ENCODE results near the gene SMIM33.
"Not testable (repeated sequence)": the region's sequence is repeated elsewhere in the genome, so short reads cannot be mapped to it uniquely, and the experiment has no call there.

Gene SMIM33

DNA sequence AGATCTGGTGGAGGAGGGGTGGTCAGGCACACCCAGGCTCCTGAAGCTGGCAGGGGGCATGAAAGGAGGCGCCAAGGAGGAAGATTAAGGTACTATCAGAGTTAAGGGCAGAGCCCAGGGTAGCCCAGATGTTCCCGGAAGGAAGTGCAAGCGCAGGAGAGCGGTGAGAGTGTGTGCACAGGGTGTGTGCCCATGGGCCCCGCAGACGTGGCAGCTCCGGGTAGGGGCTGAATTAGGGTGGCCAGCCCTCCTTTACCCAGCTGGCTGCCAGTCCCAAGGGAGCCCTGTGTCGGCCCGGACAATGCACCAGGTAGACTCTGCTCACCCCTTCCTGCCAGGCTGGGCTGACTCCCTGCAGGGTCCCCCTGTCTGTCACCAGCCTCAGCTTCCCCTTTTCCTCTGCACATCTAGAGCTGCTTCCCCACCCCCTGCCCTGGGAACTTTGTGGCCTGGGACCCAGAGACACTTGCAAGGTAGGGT lies at the start of gene SMIM33:
SMIM33 (plus strand) TSS at position 184 of the 480 bp plus-strand sequence; CDS start at position 302, 118 bp downstream.
- Mint-ChIP-seq H3K27ac (peak within 1 kb of the TSS; percentile 47), H3K4me1 (ENCODE audit: low read depth) (peaks cover 79% of the 10 kb centered on the region), H3K36me3 (ENCODE audit: low read depth) (peaks cover 4% of the 10 kb centered on the region), H3K27me3 (peaks cover 5% of the 10 kb centered on the region), H3K4me3 (peak within 1 kb of the TSS; percentile 42), H3K9me3 (no peaks in the 10 kb centered on the region)
- intact Hi-C loops (cut with micrococcal nuclease) = no loop called here

DNA sequence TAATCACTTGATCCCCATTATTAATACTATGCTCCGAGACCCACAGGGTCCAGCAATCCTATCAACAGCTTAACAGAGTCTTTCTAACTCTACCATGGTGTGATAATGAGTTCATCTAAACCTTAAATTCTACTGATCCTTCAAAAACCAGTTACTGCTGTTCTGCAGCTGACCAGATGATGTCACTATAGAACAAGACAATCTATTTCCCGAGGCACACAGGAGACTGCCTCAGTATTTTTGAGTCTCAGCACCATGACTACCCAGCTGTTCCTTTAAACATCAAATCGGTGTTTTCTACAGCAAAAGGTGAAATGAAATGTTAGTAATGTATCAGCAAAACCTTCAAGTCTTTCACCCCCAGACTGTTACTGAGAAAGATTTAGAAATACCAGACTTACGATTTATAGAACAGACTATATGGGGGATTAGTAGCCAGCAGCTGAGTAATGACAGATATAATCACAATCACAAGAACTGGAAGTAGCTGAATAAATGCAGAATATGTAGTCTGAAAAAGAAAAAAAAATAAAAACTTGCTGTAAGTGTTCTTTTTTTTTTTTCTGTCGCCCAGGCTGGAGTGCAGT lies 48.4 kb upstream of the SMIM33 start:
- intact Hi-C loops (cut with micrococcal nuclease) = loop anchor here (1.0 kb wide), 1 partner anchor 91 kb away; no protein-coding TSS in a partner anchor
- H3K36me3 Mint-ChIP-seq (ENCODE audit: low read depth) = peaks cover 13% of the 10 kb centered on the region
- no peaks in the 10 kb centered on the region for H3K9me3 Mint-ChIP-seq
- H3K4me3 Mint-ChIP-seq = no peak overlapping the region
- H3K27me3 Mint-ChIP-seq = no peaks in the 10 kb centered on the region
- peaks cover 6% of the 10 kb centered on the region for H3K4me1 Mint-ChIP-seq (ENCODE audit: low read depth)
- no peak overlapping the region for H3K27ac Mint-ChIP-seq

GRCh38 chr5:139425497-139425896 lies 45.3 kb upstream of the SMIM33 start:
- H3K27me3 Mint-ChIP-seq = no peaks in the 10 kb centered on the region
- no peak overlapping the region for H3K4me3 Mint-ChIP-seq
- H3K36me3 Mint-ChIP-seq (ENCODE audit: low read depth) = peaks cover 7% of the 10 kb centered on the region
- peaks cover 6% of the 10 kb centered on the region for H3K4me1 Mint-ChIP-seq (ENCODE audit: low read depth)
- no peaks in the 10 kb centered on the region for H3K9me3 Mint-ChIP-seq
- no peak overlapping the region for H3K27ac Mint-ChIP-seq
- intact Hi-C loops (cut with micrococcal nuclease) = no loop called here

DNA sequence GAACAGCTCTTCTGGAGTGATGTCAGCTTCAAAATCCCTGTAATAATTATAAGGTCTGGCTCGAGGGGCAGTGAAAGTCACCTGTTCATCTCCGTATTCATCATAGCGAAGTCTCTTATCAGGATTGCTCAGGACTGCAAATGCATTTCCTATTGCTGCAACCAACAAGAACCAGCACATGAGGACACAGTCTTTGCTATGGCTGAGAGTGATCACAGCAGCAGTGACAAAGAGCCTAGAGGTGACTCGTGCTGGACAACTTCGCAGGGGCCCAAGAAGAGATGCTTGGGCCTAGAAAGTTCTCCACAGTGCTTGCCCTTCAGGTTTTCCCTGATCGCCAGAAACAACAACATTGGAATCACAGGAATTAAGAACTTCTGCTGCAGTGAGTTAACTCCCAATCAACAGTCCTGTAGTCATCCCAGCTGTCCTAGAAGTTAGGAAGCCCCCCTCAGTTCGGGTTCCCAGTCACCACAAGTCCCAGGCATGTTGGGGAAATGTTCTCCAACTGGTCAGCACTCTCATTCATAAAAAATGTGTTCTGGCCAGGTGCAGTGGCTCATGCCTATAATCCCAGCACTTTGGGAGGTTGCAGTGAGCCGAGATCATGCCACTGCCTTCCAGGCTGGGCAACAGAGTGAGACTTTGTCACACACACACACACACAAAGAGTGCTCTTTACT lies 44.5 kb upstream of the SMIM33 start:
- H3K9me3 Mint-ChIP-seq = no peaks in the 10 kb centered on the region
- intact Hi-C loops (cut with micrococcal nuclease) = no loop called here

DNA sequence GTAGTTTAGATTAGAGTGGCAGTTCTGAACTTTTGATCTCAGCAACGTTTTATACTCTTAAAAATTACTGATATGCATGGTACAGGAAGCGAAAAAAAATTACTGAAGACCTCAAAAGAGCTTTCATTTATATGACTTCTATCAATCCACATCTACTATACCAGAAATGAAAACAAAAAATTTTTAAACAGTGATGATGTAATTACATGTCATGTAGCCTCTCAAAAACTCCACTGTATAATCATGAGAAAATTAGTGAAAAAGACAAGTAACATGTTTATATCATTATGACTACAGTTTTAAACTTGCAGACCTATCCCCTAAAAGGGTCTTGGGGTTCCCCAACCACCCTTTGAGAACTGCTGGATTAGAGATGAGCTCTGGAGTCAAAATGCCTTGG lies 40.8 kb upstream of the SMIM33 start:
- Mint-ChIP-seq H3K9me3 (no peaks in the 10 kb centered on the region), H3K4me3 (no peak overlapping the region), H3K4me1 (ENCODE audit: low read depth) (no peaks in the 10 kb centered on the region), H3K36me3 (ENCODE audit: low read depth) (peaks cover 2% of the 10 kb centered on the region), H3K27me3 (no peaks in the 10 kb centered on the region), H3K27ac (no peak overlapping the region)
- intact Hi-C loops (cut with micrococcal nuclease) = no loop called here

More for the DNA sequence above, 44.5 kb upstream of the SMIM33 start:
- no peak overlapping the region for H3K27ac Mint-ChIP-seq
- no peak overlapping the region for H3K4me3 Mint-ChIP-seq
- H3K27me3 Mint-ChIP-seq = no peaks in the 10 kb centered on the region
- H3K4me1 Mint-ChIP-seq (ENCODE audit: low read depth) = peaks cover 6% of the 10 kb centered on the region
- peaks cover 7% of the 10 kb centered on the region for H3K36me3 Mint-ChIP-seq (ENCODE audit: low read depth)

- Mint-ChIP-seq H3K27ac (no peak overlapping the region), H3K36me3 (ENCODE audit: low read depth) (no peaks in the 10 kb centered on the region), H3K27me3 (no peaks in the 10 kb centered on the region), H3K9me3 (no peaks in the 10 kb centered on the region), H3K4me3 (no peak overlapping the region), H3K4me1 (ENCODE audit: low read depth) (no peaks in the 10 kb centered on the region)
- intact Hi-C loops (cut with micrococcal nuclease) = no loop called here
Measured at GRCh38 chr5:139431706-139432105, 39.1 kb upstream of the SMIM33 start.

GRCh38 chr5:139435676-139436075 lies 35.1 kb upstream of the SMIM33 start:
- Mint-ChIP-seq H3K36me3 (ENCODE audit: low read depth) (peaks cover 6% of the 10 kb centered on the region), H3K27ac (no peak overlapping the region), H3K27me3 (no peaks in the 10 kb centered on the region), H3K4me3 (no peak overlapping the region), H3K9me3 (no peaks in the 10 kb centered on the region), H3K4me1 (ENCODE audit: low read depth) (peaks cover 15% of the 10 kb centered on the region)
- intact Hi-C loops (cut with micrococcal nuclease) = loop anchor here (5.0 kb wide), 1 partner anchor 47 kb away; the partner anchor contains the start of gene STING1

DNA sequence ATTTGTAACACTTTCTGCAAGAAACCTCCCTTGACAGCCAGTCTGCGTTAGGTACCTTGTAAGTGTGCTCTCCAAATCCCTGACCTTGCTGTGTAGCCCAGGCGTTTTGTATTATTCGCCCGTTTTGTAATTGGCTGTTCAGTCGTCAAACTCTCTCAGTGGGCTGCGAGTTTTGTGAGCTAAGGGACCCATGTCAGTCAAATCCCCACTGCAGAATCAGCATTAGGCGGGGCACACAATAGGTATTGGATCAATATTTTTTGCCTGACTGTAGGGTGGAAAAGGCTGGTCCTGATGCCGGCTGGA lies 32.1 kb upstream of the SMIM33 start:
- Mint-ChIP-seq H3K4me3 (peak overlapping the region; percentile 99), H3K4me1 (ENCODE audit: low read depth) (peaks cover 27% of the 10 kb centered on the region), H3K9me3 (no peaks in the 10 kb centered on the region), H3K36me3 (ENCODE audit: low read depth) (peaks cover 6% of the 10 kb centered on the region), H3K27ac (peak overlapping the region; percentile 96), H3K27me3 (no peaks in the 10 kb centered on the region)
- intact Hi-C loops (cut with micrococcal nuclease) = loop anchor here (1.0 to 5.0 kb wide), 2 partner anchors 35 to 44 kb away; partner anchors contain the start of gene STING1

DNA sequence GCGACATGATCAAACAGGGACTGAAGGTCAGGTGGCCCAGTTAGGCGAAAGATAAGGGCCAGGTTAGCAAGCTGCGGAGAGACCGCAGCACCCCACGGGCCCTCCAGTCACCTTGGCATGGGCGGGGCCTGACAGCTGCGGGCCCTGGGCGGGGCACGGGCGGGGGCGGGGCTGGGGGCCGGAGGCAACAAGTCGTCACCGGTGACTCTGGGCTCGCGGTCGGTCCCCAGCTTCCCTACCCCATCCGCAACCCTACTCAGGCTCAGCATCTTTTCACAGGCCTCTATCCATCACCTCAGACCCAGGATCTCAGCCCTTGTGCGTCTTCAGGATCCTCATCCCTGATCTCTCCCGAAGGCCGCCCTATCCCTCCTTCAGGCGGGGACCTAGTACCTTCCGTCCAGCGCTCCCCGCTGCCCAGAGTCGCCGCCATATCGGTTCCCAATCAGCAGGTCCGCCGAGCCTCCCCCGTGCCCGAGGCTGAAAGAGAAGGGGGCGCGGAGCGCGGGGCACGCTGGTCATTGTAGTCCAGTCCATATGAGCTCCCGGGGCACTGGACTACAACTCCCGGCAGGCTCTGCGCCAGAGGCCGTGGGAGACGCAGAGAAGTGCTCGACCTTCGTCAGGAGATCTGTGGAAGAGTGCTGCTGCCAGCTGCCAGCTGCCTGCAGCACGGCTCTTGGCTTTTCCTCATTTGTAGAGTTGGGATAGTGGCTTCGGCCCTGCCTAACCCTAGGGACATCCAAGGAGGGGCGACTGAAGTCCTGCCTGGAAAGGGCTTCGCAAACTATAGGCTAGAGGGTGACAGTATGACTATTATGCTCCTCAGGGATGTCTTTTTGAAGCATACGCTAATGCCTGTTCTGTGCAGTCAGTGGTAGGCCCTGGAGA lies 31.5 kb upstream of the SMIM33 start, which contains the start of gene DNAJC18:
DNAJC18 (minus strand) TSS at position 513 of the 891 bp plus-strand sequence; CDS start at position 433, 80 bp downstream.
- Mint-ChIP-seq H3K4me3 (peak within 1 kb of the TSS; percentile 99), H3K4me1 (ENCODE audit: low read depth) (peaks cover 27% of the 10 kb centered on the region), H3K27ac (peak within 1 kb of the TSS; percentile 96), H3K9me3 (no peaks in the 10 kb centered on the region), H3K36me3 (ENCODE audit: low read depth) (peaks cover 6% of the 10 kb centered on the region), H3K27me3 (no peaks in the 10 kb centered on the region)
- intact Hi-C loops (cut with micrococcal nuclease) = loop anchor here (1.0 to 5.0 kb wide), 2 partner anchors 36 to 43 kb away; partner anchors contain the start of gene STING1

DNA sequence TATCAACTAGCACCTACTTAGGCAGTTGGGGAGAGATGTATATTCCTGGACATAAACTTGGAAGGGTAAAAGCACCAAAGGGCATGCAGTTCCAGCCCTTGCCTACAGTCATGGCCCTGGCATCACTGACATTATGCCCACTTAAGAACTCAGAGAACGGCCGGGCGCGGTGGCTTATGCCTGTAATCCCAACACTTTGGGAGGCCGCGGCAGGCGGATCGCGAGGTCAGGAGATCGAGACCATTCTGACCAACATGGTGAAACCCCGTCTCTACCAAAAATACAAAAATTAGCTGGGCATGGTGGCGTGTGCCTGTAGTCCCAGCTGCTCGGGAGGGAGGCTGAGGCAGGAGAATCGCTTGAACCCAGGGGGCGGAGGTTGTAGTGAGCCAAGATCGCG lies 30.4 kb upstream of the SMIM33 start:
- H3K36me3 Mint-ChIP-seq (ENCODE audit: low read depth); H3K27ac Mint-ChIP-seq; H3K4me3 Mint-ChIP-seq; H3K9me3 Mint-ChIP-seq; H3K27me3 Mint-ChIP-seq; intact Hi-C loops (cut with micrococcal nuclease): not testable (repeated sequence)
- peaks cover 27% of the 10 kb centered on the region for H3K4me1 Mint-ChIP-seq (ENCODE audit: low read depth)

- Mint-ChIP-seq H3K9me3 (no peaks in the 10 kb centered on the region), H3K4me1 (ENCODE audit: low read depth) (peaks cover 30% of the 10 kb centered on the region), H3K27me3 (no peaks in the 10 kb centered on the region), H3K27ac (no peak overlapping the region), H3K4me3 (no peak overlapping the region), H3K36me3 (ENCODE audit: low read depth) (peaks cover 6% of the 10 kb centered on the region)
- intact Hi-C loops (cut with micrococcal nuclease) = no loop called here
Measured at GRCh38 chr5:139443831-139444453, 26.9 kb upstream of the SMIM33 start.

- no peak overlapping the region for H3K4me3 Mint-ChIP-seq
- no peaks in the 10 kb centered on the region for H3K27me3 Mint-ChIP-seq
- H3K36me3 Mint-ChIP-seq (ENCODE audit: low read depth) = no peaks in the 10 kb centered on the region
- peaks cover 19% of the 10 kb centered on the region for H3K4me1 Mint-ChIP-seq (ENCODE audit: low read depth)
- intact Hi-C loops (cut with micrococcal nuclease) = no loop called here
- no peak overlapping the region for H3K27ac Mint-ChIP-seq
- H3K9me3 Mint-ChIP-seq = no peaks in the 10 kb centered on the region
Measured at GRCh38 chr5:139445325-139446170, 25.3 kb upstream of the SMIM33 start.

Data from dendritic cell treated with granulocyte-macrophage colony-stimulating factor and Interleukin-4, amounts not matched to agents 40 ng/mL and 50 ng/mL, for 4 days (primary cell).